IPS-20b (cell line): ENCODE data around the gene PDIA6.

Source experiments
- H3K27ac ChIP-seq: one replicate; pipeline ENCODE4 v1.5.1; 2013; ENCODE audit warnings: low read length
- H3K27me3 ChIP-seq: 2 replicates; pipeline ENCODE4 v1.6.1; 2013; ENCODE audit warnings: mild to moderate bottlenecking, low read length, inconsistent platforms; ENCODE audit not compliant: insufficient read depth
- H3K36me3 ChIP-seq: 2 replicates; pipeline ENCODE4 v1.6.1; 2013; ENCODE audit warnings: low read depth, mild to moderate bottlenecking, inconsistent platforms, low read length, moderate library complexity; ENCODE audit not compliant: insufficient read depth
- H3K4me1 ChIP-seq: 2 replicates; pipeline ENCODE4 v1.6.1; 2013; ENCODE audit warnings: mild to moderate bottlenecking, control low read depth, inconsistent platforms, low read length, moderate library complexity; ENCODE audit not compliant: insufficient read depth
- H3K4me3 ChIP-seq: 2 replicates; pipeline ENCODE4 v1.5.1; 2013; ENCODE audit warnings: mild to moderate bottlenecking, low read length, inconsistent platforms
- H3K9ac ChIP-seq: 2 replicates; pipeline ENCODE4 v1.6.1; 2013; ENCODE audit warnings: low read depth, mild to moderate bottlenecking, inconsistent platforms, low read length, moderate library complexity
- H3K9me3 ChIP-seq: 2 replicates; pipeline ENCODE4 v1.6.1; 2013; ENCODE audit warnings: mild to moderate bottlenecking, low read depth, low read length, inconsistent platforms; ENCODE audit not compliant: insufficient read depth

PDIA6 gene

DNA sequence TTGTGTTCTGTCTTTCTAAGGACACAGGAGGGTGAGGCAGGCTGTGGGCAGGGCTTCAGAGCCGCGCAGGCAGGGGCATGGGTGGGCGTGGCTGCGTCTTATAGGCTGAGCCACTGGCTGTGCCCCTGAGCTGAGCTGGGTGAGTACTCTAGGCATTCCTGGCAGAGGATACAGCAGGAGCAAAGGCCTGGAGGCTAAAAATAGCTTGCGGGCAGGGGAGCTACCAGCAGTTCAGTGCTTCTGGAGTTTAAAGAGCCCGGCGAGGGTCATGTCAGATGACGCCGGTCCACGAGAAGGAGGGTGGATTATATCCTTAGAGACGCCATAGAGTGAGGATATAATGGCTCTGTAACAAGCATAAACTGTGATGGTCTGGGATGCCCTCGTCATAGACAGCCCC, 31.5 kb upstream of the PDIA6 start:
- Histone ChIP-seq H3K9me3 (peaks cover 5% of the 10 kb centered on the region; the same call in 1 of the 2 replicates), H3K9ac (no peak overlapping the region), H3K36me3 (no peaks in the 10 kb centered on the region), H3K4me1 (peaks cover 5% of the 10 kb centered on the region; the same call in 1 of the 2 replicates), H3K4me3 (no peak overlapping the region; the same call in 1 of the 2 replicates), H3K27me3 (no peaks in the 10 kb centered on the region), H3K27ac (no peak overlapping the region)

DNA sequence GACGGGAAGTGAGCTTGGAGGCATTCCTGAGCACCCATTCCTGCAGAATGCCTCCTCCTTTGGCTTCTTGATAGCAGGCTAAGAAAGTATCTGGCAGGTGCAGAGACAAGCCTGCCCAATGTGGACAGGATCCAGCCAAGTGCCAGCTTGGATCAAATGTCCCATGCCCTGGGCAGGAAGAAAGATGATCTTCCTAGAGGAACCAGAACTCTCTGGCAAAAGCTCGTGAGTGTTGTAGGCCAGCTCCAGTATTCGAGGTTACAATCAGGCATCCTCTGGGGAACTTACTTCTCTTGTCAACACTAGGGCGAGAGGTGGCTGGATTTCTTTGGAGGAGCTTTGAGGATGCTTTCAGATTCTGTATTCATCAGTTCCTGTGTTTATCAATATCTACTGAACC, 29.9 kb upstream of the PDIA6 start:
- H3K4me3 ChIP-seq, result no peak overlapping the region
- H3K9ac ChIP-seq, result no peak overlapping the region
- peaks cover 5% of the 10 kb centered on the region; the same call in 1 of the 2 replicates for H3K4me1 ChIP-seq
- H3K36me3 ChIP-seq, result no peaks in the 10 kb centered on the region
- peaks cover 5% of the 10 kb centered on the region; the same call in 1 of the 2 replicates for H3K9me3 ChIP-seq
- H3K27ac ChIP-seq, result no peak overlapping the region
- no peaks in the 10 kb centered on the region for H3K27me3 ChIP-seq

GRCh38 chr2:10841547-10842219, 29.1 kb upstream of the PDIA6 start:
- Histone ChIP-seq H3K36me3 (no peaks in the 10 kb centered on the region), H3K4me1 (peaks cover 5% of the 10 kb centered on the region; the same call in 1 of the 2 replicates), H3K4me3 (no peak overlapping the region), H3K27ac (no peak overlapping the region), H3K9ac (no peak overlapping the region), H3K9me3 (peaks cover 5% of the 10 kb centered on the region; the same call in 1 of the 2 replicates), H3K27me3 (no peaks in the 10 kb centered on the region)

GRCh38 chr2:10839813-10840212, 27.2 kb upstream of the PDIA6 start:
- no peaks in the 10 kb centered on the region for H3K36me3 ChIP-seq
- H3K4me3 ChIP-seq, result no peak overlapping the region
- H3K9me3 ChIP-seq, result peaks cover 5% of the 10 kb centered on the region; the same call in 1 of the 2 replicates
- no peak overlapping the region for H3K27ac ChIP-seq
- no peak overlapping the region for H3K9ac ChIP-seq
- no peaks in the 10 kb centered on the region for H3K27me3 ChIP-seq
- peaks cover 5% of the 10 kb centered on the region; the same call in 1 of the 2 replicates for H3K4me1 ChIP-seq

DNA sequence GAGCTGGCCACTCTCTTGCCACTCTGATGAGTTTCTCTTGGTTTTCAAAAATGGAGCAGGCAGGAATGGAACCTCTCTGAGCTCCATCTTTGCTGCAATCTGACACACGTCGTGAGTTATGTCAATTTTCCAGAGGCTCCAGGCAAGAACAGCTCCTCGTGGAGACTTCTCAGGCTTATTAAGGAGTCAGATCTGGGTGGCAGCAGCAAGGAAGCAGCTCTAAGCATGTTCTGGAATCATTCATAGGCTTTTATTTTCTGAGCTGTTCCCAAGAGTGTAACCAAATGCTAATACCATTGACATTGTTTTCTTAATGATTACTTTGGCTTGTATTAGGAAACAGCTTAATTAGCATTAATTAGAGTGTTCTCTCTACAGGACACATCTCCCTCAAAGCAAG, 26.1 kb upstream of the PDIA6 start:
- peaks cover 6% of the 10 kb centered on the region for H3K27me3 ChIP-seq
- peaks cover 5% of the 10 kb centered on the region; the same call in 1 of the 2 replicates for H3K9me3 ChIP-seq
- no peak overlapping the region for H3K9ac ChIP-seq
- no peaks in the 10 kb centered on the region for H3K36me3 ChIP-seq
- no peak overlapping the region for H3K27ac ChIP-seq
- H3K4me3 ChIP-seq, result no peak overlapping the region
- H3K4me1 ChIP-seq, result peaks cover 3% of the 10 kb centered on the region; the same call in 1 of the 2 replicates

- Histone ChIP-seq H3K27me3 (peaks cover 18% of the 10 kb centered on the region), H3K27ac (no peak overlapping the region), H3K36me3 (no peaks in the 10 kb centered on the region), H3K9ac (no peak overlapping the region), H3K9me3 (peaks cover 5% of the 10 kb centered on the region; the same call in 1 of the 2 replicates), H3K4me3 (no peak overlapping the region), H3K4me1 (no peaks in the 10 kb centered on the region)
These were observed 25.0 kb upstream of the PDIA6 start for GRCh38 chr2:10837298-10838266.

- Histone ChIP-seq H3K27ac (no peak overlapping the region), H3K4me1 (peaks cover 3% of the 10 kb centered on the region; the same call in 1 of the 2 replicates), H3K27me3 (peaks cover 29% of the 10 kb centered on the region), H3K9me3 (no peaks in the 10 kb centered on the region), H3K36me3 (no peaks in the 10 kb centered on the region), H3K4me3 (no peak overlapping the region), H3K9ac (no peak overlapping the region)
These were observed 22.7 kb upstream of the PDIA6 start for GRCh38 chr2:10835052-10835970.

- Histone ChIP-seq H3K9ac (no peak overlapping the region), H3K4me1 (peaks cover 3% of the 10 kb centered on the region; the same call in 1 of the 2 replicates), H3K4me3 (no peak overlapping the region), H3K36me3 (no peaks in the 10 kb centered on the region), H3K9me3 (no peaks in the 10 kb centered on the region), H3K27ac (no peak overlapping the region), H3K27me3 (peaks cover 29% of the 10 kb centered on the region)
These were observed 21.6 kb upstream of the PDIA6 start for GRCh38 chr2:10834068-10834655.

- Histone ChIP-seq H3K27ac (no peak overlapping the region), H3K9ac (no peak overlapping the region), H3K4me3 (no peak overlapping the region), H3K4me1 (peaks cover 3% of the 10 kb centered on the region; the same call in 1 of the 2 replicates), H3K27me3 (peaks cover 29% of the 10 kb centered on the region), H3K36me3 (no peaks in the 10 kb centered on the region), H3K9me3 (no peaks in the 10 kb centered on the region)
These were observed 20.4 kb upstream of the PDIA6 start for GRCh38 chr2:10833021-10833420.

GRCh38 chr2:10832203-10832936, 19.8 kb upstream of the PDIA6 start:
- Histone ChIP-seq H3K9me3 (no peaks in the 10 kb centered on the region), H3K27ac (no peak overlapping the region), H3K27me3 (peaks cover 29% of the 10 kb centered on the region), H3K36me3 (no peaks in the 10 kb centered on the region), H3K4me3 (peak overlapping the region; percentile 51; the same call in 1 of the 2 replicates), H3K4me1 (peaks cover 3% of the 10 kb centered on the region; the same call in 1 of the 2 replicates), H3K9ac (no peak overlapping the region)
